HL-60/S4 treated with retinoic acid at 250 ng/mL for 4 days and 3 days (cell line): ENCODE results near the gene CCBE1.

Experiments
- in situ Hi-C: fragments of 300-500 bp; cut with MboI; formaldehyde crosslinking; loops from 2 replicates; pipeline ENCODE4 v1.7.0; 2022; ENCODE audit warnings: low sequenced_read_pairs

CCBE1 gene

DNA sequence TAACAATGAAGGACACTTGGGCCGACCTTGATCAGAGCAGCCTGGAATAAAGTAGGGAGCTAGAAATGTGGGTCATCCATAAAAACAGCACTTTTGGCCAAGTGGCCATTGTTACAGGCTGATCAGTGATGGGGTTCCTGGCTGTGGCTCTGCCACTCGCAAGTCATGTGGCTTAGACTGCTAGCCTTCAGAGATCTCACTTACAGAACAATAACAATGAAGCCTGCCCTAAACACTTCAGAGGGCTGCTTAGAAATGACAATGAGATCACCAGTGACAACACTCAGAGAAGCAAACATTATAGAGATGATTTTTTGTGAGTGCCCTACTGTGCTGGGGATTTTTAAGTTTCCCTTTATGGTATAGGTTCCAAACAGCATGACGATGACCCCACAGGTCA, 230.2 kb downstream of the CCBE1 start:
- in situ Hi-C loops: no loop called here

DNA sequence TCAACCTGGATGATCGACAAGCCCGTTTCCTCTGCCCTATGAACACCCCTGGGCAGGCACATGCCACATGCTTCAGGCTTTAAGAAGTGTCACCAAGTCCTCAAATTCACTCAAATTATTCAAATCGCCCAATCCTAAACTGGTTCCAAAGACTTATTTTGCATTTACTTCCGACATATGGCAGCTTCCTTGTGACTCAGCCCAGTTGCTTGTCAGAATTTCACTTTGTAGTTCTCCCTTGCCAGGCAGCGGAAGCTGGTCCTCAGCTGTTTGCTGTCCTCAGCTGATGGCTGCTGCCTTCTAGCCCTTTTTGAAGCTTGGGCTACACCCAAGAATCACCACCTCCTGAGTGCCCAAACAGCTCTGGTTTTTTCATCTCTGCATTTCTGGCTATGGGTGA, 232.7 kb downstream of the CCBE1 start:
- in situ Hi-C loops: no loop called here

DNA sequence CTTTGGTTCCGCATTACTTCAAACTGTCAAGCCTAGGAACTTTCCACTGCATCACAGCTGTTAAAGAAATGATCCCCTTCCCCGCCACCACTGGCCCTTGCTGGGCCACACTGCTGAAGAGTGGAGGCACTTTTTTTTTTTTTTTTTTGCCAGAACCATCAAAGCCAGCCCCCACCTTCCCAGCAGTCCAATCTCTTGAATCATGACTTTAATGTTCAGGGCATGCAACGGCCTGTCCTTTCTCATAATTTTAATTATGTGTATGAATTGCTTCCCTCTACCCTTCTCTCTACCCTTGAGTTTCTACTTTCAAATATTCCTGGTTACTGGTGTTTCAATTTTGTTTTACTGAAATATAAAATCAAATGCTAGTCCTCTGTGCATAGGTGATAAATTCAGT, 236.1 kb downstream of the CCBE1 start:
- in situ Hi-C loops: no loop called here

DNA sequence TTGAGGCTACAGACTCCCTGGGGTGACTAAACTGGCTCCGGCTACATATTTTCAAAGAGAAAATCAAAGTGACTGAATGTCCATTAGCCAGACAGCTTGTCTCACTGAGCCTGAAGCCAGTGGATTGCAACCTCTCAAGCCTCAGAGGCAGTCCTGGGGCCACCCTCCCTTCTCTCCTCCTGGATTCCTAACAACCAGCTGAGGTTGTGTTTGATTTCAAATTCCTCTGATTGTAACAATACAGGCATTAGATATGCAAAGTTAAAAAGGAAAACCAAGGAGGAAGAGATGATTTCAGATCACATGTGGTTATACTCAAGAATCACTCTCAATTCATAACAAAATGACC, 237.2 kb downstream of the CCBE1 start:
- in situ Hi-C loops: no loop called here

- in situ Hi-C loops: no loop called here
These were observed 237.7 kb downstream of the CCBE1 start for GRCh38 chr18:59459369-59460071.

DNA sequence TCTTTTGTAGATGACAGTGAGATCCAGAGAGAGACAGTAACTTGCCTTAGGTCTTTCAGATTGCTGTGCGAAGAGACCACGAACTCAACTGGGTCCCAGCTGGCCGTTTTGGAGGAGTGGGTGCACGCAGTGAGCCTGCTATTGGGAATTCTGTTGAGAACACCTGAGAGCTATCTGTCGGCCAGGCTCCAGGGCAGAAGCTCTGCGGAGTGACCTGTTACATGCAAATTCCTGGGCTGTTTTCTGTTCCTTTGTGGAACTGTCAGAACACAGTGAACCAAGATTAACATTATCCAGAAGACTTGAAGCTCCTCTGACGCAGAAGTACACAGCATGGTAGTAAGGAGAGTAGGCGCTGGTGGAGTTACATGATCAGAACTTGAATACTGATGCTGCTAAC, 238.6 kb downstream of the CCBE1 start:
- in situ Hi-C loops: no loop called here

DNA sequence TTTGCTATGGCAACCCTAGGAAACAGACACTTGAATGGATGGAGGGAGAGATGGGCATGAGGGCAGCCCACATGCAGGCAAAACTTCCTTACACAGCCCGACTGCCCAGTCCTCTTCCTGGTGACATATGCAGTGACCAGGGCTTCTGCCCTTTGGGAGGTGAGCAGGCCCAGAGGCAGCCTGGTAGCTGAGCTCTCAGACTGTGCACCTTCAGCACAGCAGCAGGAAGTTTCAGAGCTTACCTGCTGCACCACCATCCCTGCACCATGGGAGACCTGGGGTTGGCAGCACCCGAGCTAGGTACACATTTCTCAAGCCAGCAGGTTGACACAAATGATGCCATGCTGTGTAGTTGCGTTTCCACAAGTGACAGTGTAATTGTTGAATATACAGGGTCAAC, 240.6 kb downstream of the CCBE1 start:
- in situ Hi-C loops: no loop called here

DNA sequence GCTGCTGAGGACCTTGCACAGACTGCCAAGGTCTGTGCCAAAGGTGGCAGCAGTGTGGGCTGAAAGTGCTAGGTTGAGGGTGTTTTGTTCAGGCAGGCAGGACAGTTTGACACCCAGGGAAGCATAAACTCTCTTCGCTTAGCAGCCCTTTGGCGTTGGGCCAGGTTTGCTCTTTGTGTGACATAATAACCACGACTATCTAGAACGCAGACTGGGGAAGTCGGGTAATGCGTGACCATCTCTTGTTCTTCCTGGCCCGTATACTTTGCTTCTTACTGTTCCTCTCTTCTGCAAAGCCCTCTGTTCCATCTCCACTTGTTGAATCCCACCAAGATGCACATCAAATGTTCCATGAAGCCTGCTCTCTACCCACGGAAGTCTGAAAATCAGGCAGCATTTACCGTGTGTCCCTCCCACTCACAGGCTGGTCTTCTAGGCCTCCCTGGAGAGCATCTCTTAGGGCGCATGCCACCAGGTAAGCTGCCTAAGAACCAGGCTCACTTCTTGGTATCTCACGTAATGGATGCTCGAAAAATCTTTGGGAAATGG, 241.4 kb downstream of the CCBE1 start:
- in situ Hi-C loops: no loop called here

GRCh38 chr18:59454909-59455727, 242.1 kb downstream of the CCBE1 start:
- in situ Hi-C loops: no loop called here

DNA sequence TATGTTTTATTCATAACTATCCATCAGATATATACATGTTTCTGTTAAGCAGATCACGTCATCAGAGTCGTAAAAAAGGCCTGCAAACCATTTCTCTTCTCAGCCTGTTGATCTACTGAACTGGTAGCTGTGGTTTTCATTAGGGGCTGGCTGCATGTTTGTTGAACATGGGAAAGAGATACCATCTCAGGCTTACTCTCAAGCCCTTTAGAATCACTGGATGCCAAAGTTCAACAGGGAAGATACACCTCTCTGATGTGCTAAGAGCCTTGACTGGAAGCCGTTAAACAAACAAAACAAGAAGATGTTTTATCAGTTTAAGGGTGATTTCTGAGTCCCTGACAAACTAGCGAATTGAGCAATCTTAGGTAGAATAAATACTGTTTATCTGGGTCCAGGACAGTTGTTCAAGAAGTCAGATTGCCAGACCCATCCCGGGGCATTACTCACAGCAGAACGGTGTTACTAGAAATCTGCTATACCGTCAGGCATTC, 243.7 kb downstream of the CCBE1 start:
- in situ Hi-C loops: no loop called here

DNA sequence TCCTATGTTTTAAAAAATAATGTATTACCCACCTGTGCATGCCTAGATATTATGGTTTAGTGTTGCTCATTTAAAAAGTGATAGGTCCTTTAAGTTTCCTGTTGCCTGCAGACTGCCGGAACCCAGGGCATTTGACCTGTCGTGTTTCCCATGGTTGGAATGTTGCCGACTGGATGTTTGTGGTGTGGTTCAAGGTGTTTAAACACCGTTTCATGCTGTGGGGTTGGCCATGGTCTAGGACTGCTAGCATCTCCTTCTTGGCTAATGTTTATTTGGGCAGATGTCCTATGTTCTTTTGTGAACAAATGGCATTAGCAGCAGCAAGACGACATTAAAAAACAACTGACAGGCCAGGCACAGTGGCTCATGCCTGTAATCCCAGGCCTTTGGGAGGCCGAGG, 245.3 kb downstream of the CCBE1 start:
- in situ Hi-C loops: no loop called here

DNA sequence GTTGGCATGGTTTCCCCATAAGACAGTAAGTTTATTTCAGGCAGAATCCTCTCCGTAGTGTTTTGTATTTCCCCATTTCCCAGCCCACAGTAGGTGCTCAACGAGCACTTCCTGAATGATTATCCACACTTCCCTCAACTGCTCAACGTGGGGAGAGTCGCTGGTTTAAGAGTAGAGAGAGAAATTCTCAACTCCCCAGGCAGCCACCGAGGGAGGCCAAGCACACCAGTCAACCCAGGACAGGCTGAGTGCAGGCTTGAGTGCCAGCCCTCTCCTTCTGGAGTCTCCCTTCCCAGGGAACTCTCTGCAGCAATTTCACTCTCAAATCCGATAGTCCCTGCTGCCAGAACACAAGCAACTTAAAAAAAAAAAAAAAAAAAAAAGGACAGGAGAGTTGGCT, 246.2 kb downstream of the CCBE1 start:
- in situ Hi-C loops: no loop called here

GRCh38 chr18:59448546-59448945, 248.7 kb downstream of the CCBE1 start:
- in situ Hi-C loops: no loop called here

GRCh38 chr18:59446012-59446411, 251.2 kb downstream of the CCBE1 start:
- in situ Hi-C loops: no loop called here

DNA sequence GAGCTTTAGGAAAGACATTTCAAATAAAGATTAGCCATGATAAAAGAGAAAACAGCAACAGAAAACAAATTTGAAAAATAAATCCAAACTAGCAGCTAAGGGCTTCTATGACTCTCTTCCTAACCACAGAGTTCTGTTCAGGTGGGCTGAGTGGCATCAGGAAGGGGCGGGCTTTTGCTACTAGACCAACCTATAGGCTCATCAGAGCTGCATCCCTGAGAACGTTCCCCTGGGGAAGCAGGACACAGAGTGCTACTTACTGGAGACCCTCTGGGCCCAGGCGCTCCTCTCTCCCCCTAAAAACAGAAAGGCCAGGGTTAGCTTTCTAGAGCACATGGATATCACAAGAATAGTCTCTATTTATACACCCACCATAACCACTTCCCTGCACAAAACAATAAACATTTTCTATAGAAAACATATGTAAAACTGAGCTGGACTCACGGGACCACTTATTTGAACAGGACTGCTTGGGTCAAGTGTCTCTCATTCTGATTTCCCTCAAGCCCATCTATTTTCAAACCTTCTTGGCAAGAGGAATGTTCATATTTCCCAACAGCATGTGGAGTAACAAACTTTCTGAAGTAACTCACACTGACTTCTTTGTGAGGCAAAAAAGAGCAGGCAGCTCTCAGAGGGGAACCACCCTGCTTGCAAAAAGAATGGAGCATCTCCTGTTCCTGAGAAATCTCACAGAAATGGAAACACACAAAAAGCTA, 259.2 kb downstream of the CCBE1 start:
- in situ Hi-C loops: no loop called here

GRCh38 chr18:59432803-59433597, 264.2 kb downstream of the CCBE1 start:
- in situ Hi-C loops: no loop called here

DNA sequence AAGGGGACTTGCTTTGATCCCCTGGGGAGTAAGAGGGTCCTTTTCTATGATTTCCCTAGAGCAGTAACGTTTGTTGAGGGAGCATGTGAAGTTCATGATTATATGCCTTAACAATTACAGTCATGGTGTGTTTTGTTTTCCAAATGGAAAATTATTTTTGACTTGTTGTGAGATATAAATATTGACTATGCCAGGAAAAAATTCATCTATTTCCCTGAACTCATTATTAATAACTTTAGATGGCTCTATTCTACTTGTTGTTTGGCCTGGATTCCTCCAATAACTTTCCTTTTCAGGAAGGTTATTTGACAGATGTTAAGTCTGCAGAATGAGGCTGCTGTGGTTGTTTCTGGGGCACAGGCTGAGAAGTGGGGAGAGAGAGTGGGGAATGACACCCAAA, 266.1 kb downstream of the CCBE1 start:
- in situ Hi-C loops: no loop called here

- in situ Hi-C loops: no loop called here
These were observed 267.6 kb downstream of the CCBE1 start for GRCh38 chr18:59429608-59430007.

GRCh38 chr18:59428018-59428417, 269.2 kb downstream of the CCBE1 start:
- in situ Hi-C loops: no loop called here

DNA sequence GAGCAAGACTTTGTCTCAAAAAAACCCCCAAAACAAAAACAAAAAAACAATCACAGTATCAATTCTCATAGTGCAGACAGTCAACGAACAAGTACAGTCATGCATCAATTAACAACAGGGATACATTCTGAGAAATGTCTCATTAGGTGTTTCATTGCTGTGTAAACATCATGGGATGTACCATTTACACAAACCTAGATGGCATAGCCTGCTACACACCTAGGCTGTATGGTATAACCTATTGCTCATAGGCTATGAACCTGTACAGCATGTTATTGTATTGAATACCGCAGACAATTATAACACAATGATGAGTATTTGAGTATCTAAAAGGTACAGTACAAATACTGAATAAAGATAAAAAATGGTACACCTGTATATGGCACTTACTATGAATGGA, 270.4 kb downstream of the CCBE1 start:
- in situ Hi-C loops: no loop called here

DNA sequence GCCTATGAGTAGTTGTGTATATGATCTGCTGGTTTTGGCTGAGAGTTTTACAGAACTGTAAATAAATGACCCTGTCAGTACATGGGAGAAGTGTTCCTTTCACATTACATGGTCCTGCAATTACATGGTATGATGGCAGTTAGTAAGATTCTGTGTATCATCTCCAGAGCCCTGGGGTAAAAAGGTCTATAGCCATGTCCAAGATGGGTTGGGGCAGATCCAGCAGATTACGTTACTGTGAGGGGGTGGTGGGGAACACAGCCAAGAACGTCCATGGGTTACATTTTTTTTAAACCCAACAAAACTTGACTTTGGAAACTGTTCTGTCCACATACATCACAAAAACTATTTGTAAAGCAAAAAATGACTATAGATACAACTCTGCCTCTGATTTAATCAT, 274.0 kb downstream of the CCBE1 start:
- in situ Hi-C loops: no loop called here
